ENCODE data around the gene SGTB. TPM values are rescaled to one million over a fixed set of nuclear protein-coding genes. Genes with fewer than 3 reads are reported as not detected.
A peak's percentile ranks its signal among the peaks of the same experiment; 100 is the strongest.

SGTB gene
- polyA plus RNA-seq, 1 donor (not counting 4 experiments of a cell fraction or from before 2014, with no cell fraction given) = 10.4 TPM

GRCh38 chr5:65727491-65728156, 5.7 kb upstream of the SGTB start:
- Histone ChIP-seq H3K36me3 (ENCODE audit: control insufficient read depth in 2 of 2, extremely low read depth in 1 of 2, insufficient read depth in 2 of 2, low read length in 2 of 2) (no peaks in the 10 kb centered on the region), H3K27ac (ENCODE audit: control insufficient read depth, insufficient read depth, low read length) (peak overlapping the region; percentile 15), H3K4me2 (ENCODE audit: control insufficient read depth, extremely low read depth, insufficient read depth, low read depth, low read length) (no peak overlapping the region), H2AFZ (ENCODE audit: control insufficient read depth, low read length) (no peak overlapping the region), H3K79me2 (ENCODE audit: control insufficient read depth, insufficient read depth, low read length) (peaks cover 39% of the 10 kb centered on the region), H3K4me1 (ENCODE audit: control insufficient read depth, extremely low read depth, insufficient read depth, low read length) (peaks cover 14% of the 10 kb centered on the region), H3K9ac (ENCODE audit: control insufficient read depth, extremely low read depth, insufficient read depth, low read length) (no peak overlapping the region), H3K27me3 (ENCODE audit: control insufficient read depth, extremely low read depth, insufficient read depth, low read length) (no peaks in the 10 kb centered on the region), H3K4me3 (ENCODE audit: control insufficient read depth in 2 of 3, extremely low read depth in 1 of 3, insufficient read depth in 2 of 3, low read depth in 1 of 3, low read length in 3 of 3) (no peak overlapping the region), H3K9me3 (ENCODE audit: control insufficient read depth, low read depth, low read length) (no peaks in the 10 kb centered on the region), H3K9me1 (ENCODE audit: control insufficient read depth, extremely low read depth, insufficient read depth, low read length) (no peaks in the 10 kb centered on the region), H4K20me1 (ENCODE audit: control insufficient read depth, extremely low read depth, insufficient read depth, low read length) (no peaks in the 10 kb centered on the region)
- FAIRE-seq (no peak), DNase-seq (ENCODE audit: low read depth, low spot score) (no peak)
- dilution Hi-C loops (cut with MboI; ENCODE audit: extremely low pct_ligation_motif_present, low sequenced_read_pairs) = no loop called here
- TF ChIP-seq EZH2 (IDR thresholded peaks at IDR 0.05; ENCODE audit: low read length) = no peak
- TF ChIP-seq CTCF (optimal IDR thresholded peaks at IDR 0.05 in 1 of 3, IDR thresholded peaks at IDR 0.05 in 1 of 3, conservative IDR thresholded peaks at IDR 0.05 in 1 of 3; ENCODE audit: extremely low read depth in 1 of 3, insufficient read depth in 2 of 3, low read length in 3 of 3) = no peak

- peak overlapping the region; percentile 69 for H3K4me2 ChIP-seq (ENCODE audit: control insufficient read depth, extremely low read depth, insufficient read depth, low read depth, low read length)
- H2AFZ ChIP-seq (ENCODE audit: control insufficient read depth, low read length) = peak overlapping the region; percentile 87
- no peaks in the 10 kb centered on the region for H3K36me3 ChIP-seq (ENCODE audit: control insufficient read depth in 2 of 2, extremely low read depth in 1 of 2, insufficient read depth in 2 of 2, low read length in 2 of 2)
- peak overlapping the region; percentile 76 for H3K27ac ChIP-seq (ENCODE audit: control insufficient read depth, insufficient read depth, low read length)
- peak; percentile 68 for FAIRE-seq
- H3K27me3 ChIP-seq (ENCODE audit: control insufficient read depth, extremely low read depth, insufficient read depth, low read length) = no peaks in the 10 kb centered on the region
- no peaks in the 10 kb centered on the region for H3K9me1 ChIP-seq (ENCODE audit: control insufficient read depth, extremely low read depth, insufficient read depth, low read length)
- H3K9ac ChIP-seq (ENCODE audit: control insufficient read depth, extremely low read depth, insufficient read depth, low read length) = peak overlapping the region; percentile 83
- peaks cover 20% of the 10 kb centered on the region for H3K4me1 ChIP-seq (ENCODE audit: control insufficient read depth, extremely low read depth, insufficient read depth, low read length)
- no peaks in the 10 kb centered on the region for H3K9me3 ChIP-seq (ENCODE audit: control insufficient read depth, low read depth, low read length)
- H3K4me3 ChIP-seq (ENCODE audit: control insufficient read depth in 2 of 3, extremely low read depth in 1 of 3, insufficient read depth in 2 of 3, low read depth in 1 of 3, low read length in 3 of 3) = peak overlapping the region; percentile 88 to 99 (median 91)
- peaks cover 29% of the 10 kb centered on the region for H3K79me2 ChIP-seq (ENCODE audit: control insufficient read depth, insufficient read depth, low read length)
- dilution Hi-C loops (cut with MboI; ENCODE audit: extremely low pct_ligation_motif_present, low sequenced_read_pairs) = no loop called here
- no peak for DNase-seq (ENCODE audit: low read depth, low spot score)
- no peaks in the 10 kb centered on the region for H4K20me1 ChIP-seq (ENCODE audit: control insufficient read depth, extremely low read depth, insufficient read depth, low read length)
- no peak for TF ChIP-seq CTCF (optimal IDR thresholded peaks at IDR 0.05 in 1 of 3, IDR thresholded peaks at IDR 0.05 in 1 of 3, conservative IDR thresholded peaks at IDR 0.05 in 1 of 3; ENCODE audit: extremely low read depth in 1 of 3, insufficient read depth in 2 of 3, low read length in 3 of 3)
- no peak for TF ChIP-seq EZH2 (IDR thresholded peaks at IDR 0.05; ENCODE audit: low read length)
These were observed 880 bp upstream of the SGTB start for GRCh38 chr5:65722575-65723403.

Measured in keratinocyte (primary cell).